Transverse colon (tissue), 3 donors: ENCODE results near the gene INPP4B.

Source experiments
- EP300 ChIP-seq: sonication (generic); formaldehyde crosslinking; IDR thresholded peaks from one replicate; pipeline ENCODE4 v1.6.1; 2017; ENCODE audit warnings: antibody characterized with exemption, low read depth
- TF ChIP-seq, protein P1 (sequence below), 5 experiments: fragments of 200-600 bp in 3 of 5; fragments of 450-650 bp in 2 of 5; sonication (generic) in 3 of 5; IDR thresholded peaks; 1 replicate in 2 of 5; 2 replicates in 3 of 5; pipeline ENCODE4 v1.5.1; 2016 to 2017; ENCODE audit warnings: antibody characterized with exemption in 5 of 5, inconsistent platforms in 3 of 5, mild to moderate bottlenecking in 2 of 5, moderate library complexity in 1 of 5

DNA sequence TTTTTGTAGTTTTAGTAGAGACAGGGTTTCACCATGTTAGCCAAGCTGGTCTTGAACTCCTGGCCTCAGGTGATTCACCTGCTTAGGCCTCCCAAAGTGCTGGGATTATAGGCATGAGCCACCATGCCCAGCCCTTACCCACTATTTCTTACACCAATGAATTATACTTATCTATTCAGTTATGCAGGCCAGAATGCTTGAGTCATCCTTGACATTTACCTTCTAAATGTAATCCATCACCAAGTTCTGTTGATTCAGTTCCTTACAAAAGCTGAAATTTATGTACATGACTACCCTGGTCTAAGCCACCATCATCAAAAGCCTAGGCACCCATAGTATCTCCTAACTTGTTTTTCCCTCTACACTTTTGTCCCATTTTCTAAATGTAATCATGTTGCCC is 624.0 kb downstream of the INPP4B start:
- TF ChIP-seq EP300 = no peak
- TF ChIP-seq, protein P1, sequence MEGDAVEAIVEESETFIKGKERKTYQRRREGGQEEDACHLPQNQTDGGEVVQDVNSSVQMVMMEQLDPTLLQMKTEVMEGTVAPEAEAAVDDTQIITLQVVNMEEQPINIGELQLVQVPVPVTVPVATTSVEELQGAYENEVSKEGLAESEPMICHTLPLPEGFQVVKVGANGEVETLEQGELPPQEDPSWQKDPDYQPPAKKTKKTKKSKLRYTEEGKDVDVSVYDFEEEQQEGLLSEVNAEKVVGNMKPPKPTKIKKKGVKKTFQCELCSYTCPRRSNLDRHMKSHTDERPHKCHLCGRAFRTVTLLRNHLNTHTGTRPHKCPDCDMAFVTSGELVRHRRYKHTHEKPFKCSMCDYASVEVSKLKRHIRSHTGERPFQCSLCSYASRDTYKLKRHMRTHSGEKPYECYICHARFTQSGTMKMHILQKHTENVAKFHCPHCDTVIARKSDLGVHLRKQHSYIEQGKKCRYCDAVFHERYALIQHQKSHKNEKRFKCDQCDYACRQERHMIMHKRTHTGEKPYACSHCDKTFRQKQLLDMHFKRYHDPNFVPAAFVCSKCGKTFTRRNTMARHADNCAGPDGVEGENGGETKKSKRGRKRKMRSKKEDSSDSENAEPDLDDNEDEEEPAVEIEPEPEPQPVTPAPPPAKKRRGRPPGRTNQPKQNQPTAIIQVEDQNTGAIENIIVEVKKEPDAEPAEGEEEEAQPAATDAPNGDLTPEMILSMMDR (IDR thresholded peaks at IDR 0.05) = no peak
